Measurements from ENCODE around the gene GPR132.
A peak's percentile ranks its signal among the peaks of the same experiment; 100 is the strongest.

GPR132 gene

GRCh38 chr14:105059925-105060565, 5.2 kb downstream of the GPR132 start:
- no peak for DNase-seq

- peak; percentile 71 for DNase-seq
Measured at GRCh38 chr14:105059035-105059924, 6.0 kb downstream of the GPR132 start.

GRCh38 chr14:105058521-105059034, 6.7 kb downstream of the GPR132 start:
- DNase-seq = no peak

GRCh38 chr14:105056303-105056831, 8.9 kb downstream of the GPR132 start:
- DNase-seq = no peak

- no peak for DNase-seq
Measured at GRCh38 chr14:105055736-105056302, 9.4 kb downstream of the GPR132 start.

GRCh38 chr14:105055334-105055733, 9.9 kb downstream of the GPR132 start:
- no peak for DNase-seq

- DNase-seq = no peak
Measured at GRCh38 chr14:105053996-105054395, 11.2 kb downstream of the GPR132 start.

- DNase-seq = no peak
Measured at GRCh38 chr14:105053421-105053820, 11.8 kb downstream of the GPR132 start.

GRCh38 chr14:105052110-105052458, 13.1 kb downstream of the GPR132 start:
- DNase-seq = no peak

- DNase-seq = no peak
Measured at GRCh38 chr14:105051182-105052109, 13.8 kb downstream of the GPR132 start.

GRCh38 chr14:105050551-105050897, 14.7 kb downstream of the GPR132 start:
- no peak for DNase-seq

GRCh38 chr14:105049753-105050550, 15.3 kb downstream of the GPR132 start:
- no peak for DNase-seq

GRCh38 chr14:105047283-105048016, 17.8 kb downstream of the GPR132 start:
- no peak for DNase-seq

- DNase-seq = no peak
Measured at GRCh38 chr14:105046891-105047282, 18.3 kb downstream of the GPR132 start.

- DNase-seq = peak; percentile 91
Measured at GRCh38 chr14:105045710-105046326, 19.4 kb downstream of the GPR132 start.

- DNase-seq = no peak
Measured at GRCh38 chr14:105043641-105044040, 21.6 kb downstream of the GPR132 start.

- no peak for DNase-seq
Measured at GRCh38 chr14:105042813-105043212, 22.4 kb downstream of the GPR132 start.

- DNase-seq = no peak
Measured at GRCh38 chr14:105041841-105042765, 23.1 kb downstream of the GPR132 start.

Measured in stimulated activated CD4-positive, alpha-beta T cell treated with anti-CD3 and anti-CD28 coated beads, Interleukin-1b, Interleukin-23, amount 100 ng/mL, for 48 hours (primary cell).